K562 (cell line): Measurements from ENCODE around the gene RPL7L1. TPM values are rescaled to one million over a fixed set of nuclear protein-coding genes. Genes with fewer than 3 reads are reported as not detected.

Source experiments
- ATAC-seq: fragments of 200-7000 bp; cut with Tn5 transposase; 3 replicates; pipeline ENCODE4 v1.9.1; 2020; ENCODE audit warnings: moderate library complexity
- BruUV-seq: library from RNA; stranded (reverse); fragments of 400-500 nt; replicated peaks from 2 replicates; lab custom pipeline; 2021; lab: Mats Ljungman, UMichigan
- CTCF ChIA-PET: fragments of 300-600 bp; formaldehyde crosslinking; extraction: SDS; loops from one replicate; lab custom pipeline; 2021; ENCODE audit warnings: low intra/inter-chr PET ratio; lab: Yijun Ruan, JAX
- POLR2A ChIA-PET: fragments of 300-600, 350-650 bp; sonication (Branson Sonifier 250); formaldehyde crosslinking; extraction: SDS; loops from one replicate; lab custom pipeline; 2021; ENCODE audit warnings: antibody characterized with exemption, inconsistent platforms; lab: Yijun Ruan, JAX
- DNase-seq, 4 experiments: peaks; one replicate each; pipeline versions ENCODE4 v3.0.0 to v3.0.0-alpha.2; 2011 to 2018; ENCODE audit warnings: low spot score in 3 of 4, mixed read lengths in 3 of 4; ENCODE audit errors: extremely low read depth in 1 of 4
- FAIRE-seq: peaks from 2 replicates; lab custom pipeline; 2011; peaks lifted over from hg19 to GRCh38; lab: Jason Lieb, UNC
- H2AFZ ChIP-seq: 2 replicates; pipeline ENCODE4 v1.6.0; 2011; ENCODE audit warnings: low read depth, low read length, control low read depth, inconsistent platforms
- H3K27ac ChIP-seq: fragments of 200-600 bp; 3 replicates; pipeline ENCODE4 v1.8.0; 2011; ENCODE audit warnings: low read depth, mild to moderate bottlenecking, control low read depth, inconsistent platforms, low read length, moderate library complexity, mixed read lengths; ENCODE audit errors: extremely low read depth
- H3K27me3 ChIP-seq, 2 experiments: fragments of 300-600 bp in 1 of 2; 2 replicates in 1 of 2; 3 replicates in 1 of 2; pipeline versions ENCODE4 v1.6.0 to v1.8.0; 2011; ENCODE audit warnings: inconsistent platforms in 2 of 2, low read length in 2 of 2, mild to moderate bottlenecking in 1 of 2, mixed read lengths in 1 of 2, moderate library complexity in 1 of 2; ENCODE audit not compliant: control insufficient read depth in 2 of 2, insufficient read depth in 2 of 2
- H3K36me3 ChIP-seq: fragments of 300-600 bp; 3 replicates; pipeline ENCODE4 v1.8.0; 2011; ENCODE audit warnings: mild to moderate bottlenecking, low read length, inconsistent platforms; ENCODE audit not compliant: control insufficient read depth, insufficient read depth
- H3K4me1 ChIP-seq, 2 experiments: fragments of 200-600 bp in 1 of 2; replicated peaks in 1 of 2; 2 replicates in 1 of 2; 3 replicates in 1 of 2; pipeline versions ENCODE4 v1.5.1 to v1.8.0; 2011; ENCODE audit warnings: inconsistent platforms in 2 of 2, low read length in 2 of 2, mild to moderate bottlenecking in 1 of 2, mixed read lengths in 1 of 2, moderate library complexity in 1 of 2; ENCODE audit not compliant: control insufficient read depth in 2 of 2, insufficient read depth in 2 of 2
- H3K4me2 ChIP-seq: 2 replicates; pipeline ENCODE4 v1.6.1; 2011; ENCODE audit warnings: low read length, control low read depth, inconsistent platforms, mixed read lengths; ENCODE audit not compliant: insufficient read depth
- H3K4me3 ChIP-seq: fragments of 200-600 bp; sonication (generic), shearing (Covaris generic); 2 replicates; pipeline ENCODE4 v1.5.1; 2016; ENCODE audit warnings: control low read depth, inconsistent platforms
- H3K79me2 ChIP-seq: fragments of 200-600 bp; 3 replicates; pipeline ENCODE4 v1.8.0; 2011; ENCODE audit warnings: low read length, inconsistent platforms; ENCODE audit not compliant: control insufficient read depth, insufficient read depth
- H3K9ac ChIP-seq, 2 experiments: 2 replicates each; pipeline versions ENCODE4 v1.6.0 to v1.6.1; 2011; ENCODE audit warnings: low read depth in 2 of 2, low read length in 2 of 2, control low read depth in 1 of 2, inconsistent platforms in 1 of 2, mild to moderate bottlenecking in 1 of 2, mixed read lengths in 1 of 2; ENCODE audit not compliant: insufficient read depth in 1 of 2
- H3K9me1 ChIP-seq: one replicate; pipeline ENCODE4 v1.6.0; 2011; ENCODE audit warnings: inconsistent platforms, mild to moderate bottlenecking, low read length, moderate library complexity; ENCODE audit not compliant: control insufficient read depth, insufficient read depth
- H3K9me3 ChIP-seq: replicated peaks from 2 replicates; pipeline ENCODE4 v1.5.1; 2011; ENCODE audit warnings: low read depth, low read length, inconsistent platforms; ENCODE audit not compliant: control insufficient read depth, insufficient read depth
- H4K20me1 ChIP-seq: replicated peaks from 2 replicates; pipeline ENCODE4 v1.6.1; 2011; ENCODE audit warnings: low read length, inconsistent platforms, mixed read lengths; ENCODE audit not compliant: control insufficient read depth, insufficient read depth
- ARID2 ChIP-seq: fragments of 450-650 bp; IDR thresholded peaks from 2 replicates; pipeline ENCODE4 v1.6.1; 2017; ENCODE audit warnings: antibody characterized with exemption, mild to moderate bottlenecking
- ATF7 ChIP-seq: fragments of 450-650 bp; IDR thresholded peaks from 2 replicates; pipeline ENCODE4 v1.7.1; 2014; ENCODE audit warnings: mild to moderate bottlenecking, moderate library complexity
- CREB1 ChIP-seq, 2 experiments: sonication (generic) in 1 of 2; formaldehyde crosslinking in 1 of 2; IDR thresholded peaks; 2 replicates each; pipeline versions ENCODE4 v1.6.1 to v1.8.0; 2012 to 2022; ENCODE audit warnings: inconsistent platforms in 1 of 2, mild to moderate bottlenecking in 1 of 2, missing genetic modification reagents in 1 of 2, moderate library complexity in 1 of 2
- E2F3 ChIP-seq: fragments of 250-450 bp; sonication (Bioruptor Pico); IDR thresholded peaks from 2 replicates; pipeline ENCODE4 v1.4.0; 2020; ENCODE audit warnings: mild to moderate bottlenecking
- HCFC1 ChIP-seq: IDR thresholded peaks from 2 replicates; pipeline ENCODE4 v1.6.1; 2012; ENCODE audit warnings: low read depth, low read length, improper control_type of control experiment
- ILK ChIP-seq: fragments of 450-650 bp; IDR thresholded peaks from 2 replicates; pipeline ENCODE4 v1.6.1; 2016; ENCODE audit warnings: missing genetic modification characterization, low read depth, mild to moderate bottlenecking, missing compliant biosample characterization, moderate library complexity, borderline replicate concordance
- JUNB ChIP-seq: fragments of 450-650 bp; formaldehyde crosslinking; conservative IDR thresholded peaks from 2 replicates; pipeline ENCODE4 v1.4.0; 2020; ENCODE audit warnings: mild to moderate bottlenecking
- NFE2L1 ChIP-seq: fragments of 450-650 bp; IDR thresholded peaks from 2 replicates; pipeline ENCODE4 v1.6.1; 2016; ENCODE audit warnings: missing genetic modification characterization, low read depth, mild to moderate bottlenecking, missing compliant biosample characterization, moderate library complexity, borderline replicate concordance
- SIN3A ChIP-seq, 2 experiments: fragments of 150-350 bp in 1 of 2; IDR thresholded peaks; 2 replicates each; pipeline ENCODE4 v1.6.1; 2011 to 2016; ENCODE audit warnings: borderline replicate concordance in 2 of 2, low read depth in 2 of 2, low read length in 2 of 2, mild to moderate bottlenecking in 2 of 2, moderate library complexity in 2 of 2; ENCODE audit not compliant: control insufficient read depth in 1 of 2
- WGBS: fragments of 100-300 bp; shearing (Covaris generic); methylation state at CpG from one replicate; pipeline ENCODE4 v1.1.6; 2016; ENCODE audit warnings: low coverage, mixed read lengths; ENCODE audit not compliant: insufficient coverage; ENCODE audit errors: missing lambda C conversion rate; 5-methylcytosine and 5-hydroxymethylcytosine counted together
- in situ Hi-C: fragments of 300-500 bp; cut with MboI; formaldehyde crosslinking; loops from 4 replicates; pipeline ENCODE4 v1.15.0; 2018; ENCODE audit warnings: inconsistent platforms, mixed read lengths
- intact Hi-C: fragments of 100-400 bp; cut with micrococcal nuclease; formaldehyde crosslinking; loops from 2 replicates; pipeline ENCODE4 v1.14.2; 2022
- polyA plus RNA-seq, 8 experiments: library from polyadenylated mRNA; depleted of rRNA in 4 of 8; stranded (reverse) in 5 of 8; unstranded in 3 of 8; fragments of >200 nt; fragmentation: Nextera tagmentation in 2 of 8; fragmentation: Illumina TruSeq in 1 of 8; extraction: Ambion mirVana in 2 of 8; extraction: Trizol in 1 of 8; gene quantifications; 2 replicates each; pipeline versions ENCODE4 v1.2.1 to v1.2.3, GENCODE V29; 2011 to 2014; ENCODE audit warnings: inconsistent platforms in 1 of 8, missing spikeins in 1 of 8
- total RNA-seq, 7 experiments: library from RNA; depleted of rRNA in 6 of 7; stranded (reverse); fragments of >200 nt in 6 of 7; fragmentation: Illumina TruSeq in 2 of 7; extraction: Trizol in 2 of 7; gene quantifications; 2 replicates each; pipeline versions ENCODE4 v1.2.1 to v1.2.3, GENCODE V29; 2011 to 2021; ENCODE audit warnings: low replicate concordance in 1 of 7
- TF ChIP-seq, protein P1 (sequence below): IDR thresholded peaks from 2 replicates; pipeline ENCODE4 v1.6.1; 2011; ENCODE audit warnings: borderline replicate concordance, low read depth, mild to moderate bottlenecking, moderate library complexity, low read length; ENCODE audit not compliant: insufficient read depth, poor library complexity, severe bottlenecking

The RPL7L1 gene
- total and polyA plus RNA-seq, 9 of the 15 experiments (the other 6 are each of a cell fraction or from before 2014, with no cell fraction given), result 129 to 259 (median 164) TPM

DNA sequence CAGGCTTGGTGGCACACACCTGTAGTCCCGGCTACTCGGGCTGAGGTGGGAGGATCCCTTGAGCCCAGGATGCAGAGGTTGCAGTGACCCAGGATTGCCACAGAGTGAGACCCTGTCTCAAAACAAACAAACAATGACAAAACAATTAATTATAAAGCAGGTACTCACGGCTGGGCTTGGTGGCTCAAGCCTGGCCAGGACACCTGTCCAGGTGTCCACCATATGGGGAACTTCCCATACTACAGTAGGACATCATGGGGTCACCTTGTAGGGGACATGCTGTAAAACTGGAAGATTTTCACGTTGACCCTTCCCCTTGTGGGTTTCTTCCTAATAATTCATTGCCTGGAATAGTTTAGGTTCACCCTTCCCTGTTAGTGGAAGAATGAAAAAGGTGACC, 30.7 kb upstream of the RPL7L1 start:
- H3K4me2 ChIP-seq, result no peak overlapping the region
- H3K4me1 ChIP-seq, result no peaks in the 10 kb centered on the region
- WGBS, result 54% methylated on average over 4 of the region's 4 CpGs
- no peak overlapping the region for H2AFZ ChIP-seq
- in situ Hi-C loops (no loop called here), intact Hi-C loops (no loop called here)
- no peak overlapping the region for H3K4me3 ChIP-seq
- no peak for FAIRE-seq
- peaks cover 22% of the 10 kb centered on the region; the same call in 2 of the 3 replicates for H3K36me3 ChIP-seq
- H3K9me3 ChIP-seq, result no peaks in the 10 kb centered on the region
- POLR2A ChIA-PET, result interaction anchor here (0.6 to 3.9 kb wide), 2 partner anchors 12 to 29 kb away, joined by 3 to 11 read pairs; no protein-coding TSS in a partner anchor
- H4K20me1 ChIP-seq, result no peaks in the 10 kb centered on the region
- H3K9me1 ChIP-seq, result no peaks in the 10 kb centered on the region
- H3K27me3 ChIP-seq, result no peaks in the 10 kb centered on the region
- CTCF ChIA-PET, result no interaction called here
- no peak for DNase-seq
- no peak overlapping the region for H3K9ac ChIP-seq
- no peaks in the 10 kb centered on the region for H3K79me2 ChIP-seq
- no peak for ATAC-seq
- no TSS peak for BruUV-seq
- no peak overlapping the region for H3K27ac ChIP-seq
- TF ChIP-seq ARID2 (no peak), SIN3A (IDR thresholded peaks at IDR 0.05; ENCODE audit: borderline replicate concordance in 2 of 2, control insufficient read depth in 1 of 2, low read depth in 2 of 2, low read length in 2 of 2) (no peak), NFE2L1 (tag) (no peak), CREB1 (IDR thresholded peaks at IDR 0.05) (no peak), CREB1 (CRISPR knock-in tag; IDR thresholded peaks at IDR 0.05) (no peak), HCFC1 (no peak), ATF7 (no peak), E2F3 (no peak), ILK (tag) (no peak), JUNB (no peak)
- TF ChIP-seq, protein P1, sequence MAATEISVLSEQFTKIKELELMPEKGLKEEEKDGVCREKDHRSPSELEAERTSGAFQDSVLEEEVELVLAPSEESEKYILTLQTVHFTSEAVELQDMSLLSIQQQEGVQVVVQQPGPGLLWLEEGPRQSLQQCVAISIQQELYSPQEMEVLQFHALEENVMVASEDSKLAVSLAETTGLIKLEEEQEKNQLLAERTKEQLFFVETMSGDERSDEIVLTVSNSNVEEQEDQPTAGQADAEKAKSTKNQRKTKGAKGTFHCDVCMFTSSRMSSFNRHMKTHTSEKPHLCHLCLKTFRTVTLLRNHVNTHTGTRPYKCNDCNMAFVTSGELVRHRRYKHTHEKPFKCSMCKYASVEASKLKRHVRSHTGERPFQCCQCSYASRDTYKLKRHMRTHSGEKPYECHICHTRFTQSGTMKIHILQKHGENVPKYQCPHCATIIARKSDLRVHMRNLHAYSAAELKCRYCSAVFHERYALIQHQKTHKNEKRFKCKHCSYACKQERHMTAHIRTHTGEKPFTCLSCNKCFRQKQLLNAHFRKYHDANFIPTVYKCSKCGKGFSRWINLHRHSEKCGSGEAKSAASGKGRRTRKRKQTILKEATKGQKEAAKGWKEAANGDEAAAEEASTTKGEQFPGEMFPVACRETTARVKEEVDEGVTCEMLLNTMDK, result no peak
